ENCODE data around the gene SUPT20H.

The SUPT20H gene

GRCh38 chr13:37058910-37059847 is at the start of gene SUPT20H:
SUPT20H (minus strand) TSS chr13:37059688; CDS start chr13:37051490, 8,198 bp downstream.
- peak; percentile 95 for DNase-seq

- no peak for DNase-seq
Observed at GRCh38 chr13:37109051-37109678, 49.7 kb upstream of the SUPT20H start.

- no peak for DNase-seq
Observed at GRCh38 chr13:37107868-37108267, 48.4 kb upstream of the SUPT20H start.

GRCh38 chr13:37107456-37107855 is 48.0 kb upstream of the SUPT20H start:
- DNase-seq: no peak

GRCh38 chr13:37106642-37107041 is 47.2 kb upstream of the SUPT20H start:
- DNase-seq: no peak

- DNase-seq: no peak
Observed at GRCh38 chr13:37105251-37105714, 45.8 kb upstream of the SUPT20H start, which contains the start of gene CSNK1A1L. CSNK1A1L (minus strand) TSS chr13:37105664; CDS start chr13:37105256, 408 bp downstream.

GRCh38 chr13:37102896-37103295 is 43.4 kb upstream of the SUPT20H start:
- DNase-seq: no peak

GRCh38 chr13:37101201-37101600 is 41.7 kb upstream of the SUPT20H start:
- DNase-seq: no peak

- no peak for DNase-seq
Observed at GRCh38 chr13:37100731-37101130, 41.2 kb upstream of the SUPT20H start.

- DNase-seq: no peak
Observed at GRCh38 chr13:37097076-37097475, 37.6 kb upstream of the SUPT20H start.

- no peak for DNase-seq
Observed at GRCh38 chr13:37094840-37095239, 35.4 kb upstream of the SUPT20H start.

- no peak for DNase-seq
Observed at GRCh38 chr13:37094099-37094498, 34.6 kb upstream of the SUPT20H start.

- DNase-seq: no peak
Observed at GRCh38 chr13:37091835-37092234, 32.3 kb upstream of the SUPT20H start.

GRCh38 chr13:37090912-37091311 is 31.4 kb upstream of the SUPT20H start:
- no peak for DNase-seq

- DNase-seq: no peak
Observed at GRCh38 chr13:37089495-37089894, 30.0 kb upstream of the SUPT20H start.

GRCh38 chr13:37087486-37087885 is 28.0 kb upstream of the SUPT20H start:
- no peak for DNase-seq

GRCh38 chr13:37085606-37086005 is 26.1 kb upstream of the SUPT20H start:
- DNase-seq: no peak

- DNase-seq: no peak
Observed at GRCh38 chr13:37076818-37077217, 17.3 kb upstream of the SUPT20H start.

- DNase-seq: no peak
Observed at GRCh38 chr13:37075164-37075563, 15.7 kb upstream of the SUPT20H start.

- no peak for DNase-seq
Observed at GRCh38 chr13:37074703-37075102, 15.2 kb upstream of the SUPT20H start.

GRCh38 chr13:37072024-37072423 is 12.5 kb upstream of the SUPT20H start:
- no peak for DNase-seq

GRCh38 chr13:37070956-37071355 is 11.5 kb upstream of the SUPT20H start:
- no peak for DNase-seq

GRCh38 chr13:37070145-37070695 is 10.7 kb upstream of the SUPT20H start:
- no peak for DNase-seq

All from activated CD8-positive, alpha-beta memory T cell treated with anti-CD3 and anti-CD28 coated beads, Interleukin-2, amount 50 U/mL, for 48 hours (primary cell).